Hepatocyte (in vitro differentiated cells): ENCODE data around the gene SLC35E2B. TPM values are rescaled to one million over a fixed set of nuclear protein-coding genes. Genes with fewer than 3 reads are reported as not detected.
A peak's percentile ranks its signal among the peaks of the same experiment; 100 is the strongest.

Experiments
- DNase-seq: peaks from one replicate; pipeline ENCODE4 v3.0.0-alpha.2; 2016; ENCODE audit warnings: low spot score
- H2AFZ ChIP-seq: fragments of 200-600 bp; sonication (generic); 2 replicates; pipeline ENCODE4 v1.6.0; 2016; ENCODE audit warnings: antibody characterized with exemption, mild to moderate bottlenecking
- H3K27ac ChIP-seq: fragments of 200-600 bp; sonication (generic); 2 replicates; pipeline ENCODE4 v1.5.1; 2016; ENCODE audit warnings: mild to moderate bottlenecking
- H3K27me3 ChIP-seq: fragments of 200-600 bp; sonication (generic); 2 replicates; pipeline ENCODE4 v1.6.1; 2016
- H3K36me3 ChIP-seq: fragments of 200-600 bp; sonication (generic); replicated peaks from 2 replicates; pipeline ENCODE4 v1.5.1; 2016; ENCODE audit warnings: low read depth; ENCODE audit not compliant: insufficient read depth
- H3K4me1 ChIP-seq: fragments of 200-600 bp; sonication (generic); 2 replicates; pipeline ENCODE4 v1.5.1; 2016; ENCODE audit warnings: mild to moderate bottlenecking, moderate library complexity; ENCODE audit not compliant: insufficient read depth
- H3K4me2 ChIP-seq: fragments of 200-600 bp; sonication (generic); 2 replicates; pipeline ENCODE4 v1.6.0; 2016
- H3K4me3 ChIP-seq: fragments of 200-600 bp; sonication (generic); 2 replicates; pipeline ENCODE4 v1.5.1; 2016; ENCODE audit warnings: mild to moderate bottlenecking
- H3K79me2 ChIP-seq: fragments of 200-600 bp; sonication (generic); 2 replicates; pipeline ENCODE4 v1.6.0; 2017; ENCODE audit warnings: mild to moderate bottlenecking
- H3K9me2 ChIP-seq: fragments of 200-600 bp; sonication (generic); replicated peaks from 2 replicates; pipeline ENCODE4 v1.6.0; 2017; ENCODE audit warnings: mild to moderate bottlenecking; ENCODE audit not compliant: insufficient read depth
- H3K9me3 ChIP-seq: fragments of 200-600 bp; sonication (generic); 2 replicates; pipeline ENCODE4 v1.5.1; 2016; ENCODE audit warnings: low read depth, mild to moderate bottlenecking
- H4K20me1 ChIP-seq: fragments of 200-600 bp; sonication (generic); 2 replicates; pipeline ENCODE4 v1.6.0; 2016; ENCODE audit warnings: mild to moderate bottlenecking; ENCODE audit not compliant: insufficient read depth, poor library complexity, severe bottlenecking
- CTCF ChIP-seq: fragments of 200-600 bp; sonication (generic); IDR thresholded peaks from 2 replicates; pipeline ENCODE4 v1.5.1; 2016; ENCODE audit warnings: antibody characterized with exemption, mild to moderate bottlenecking; ENCODE audit not compliant: poor library complexity
- EZH2 ChIP-seq: fragments of 200-600 bp; sonication (generic); IDR thresholded peaks from 2 replicates; pipeline ENCODE4 v1.6.1; 2016; ENCODE audit warnings: antibody characterized with exemption, mild to moderate bottlenecking, borderline replicate concordance
- EZH2phosphoT487 ChIP-seq: fragments of 200-600 bp; sonication (generic); IDR thresholded peaks from one replicate; pipeline ENCODE4 v1.6.1; 2018; ENCODE audit warnings: antibody characterized with exemption, mild to moderate bottlenecking, low read depth, moderate library complexity; ENCODE audit not compliant: unreplicated experiment, severe bottlenecking
- WGBS: methylation state at CpG from one replicate; pipeline ENCODE4 v1.1.6; 2016; ENCODE audit warnings: low lambda C conversion rate; ENCODE audit errors: missing lambda C conversion rate; 5-methylcytosine and 5-hydroxymethylcytosine counted together
- polyA plus RNA-seq: library from polyadenylated mRNA; unstranded; fragments of >200 nt; fragmentation: Nextera tagmentation; extraction: Ambion mirVana; gene quantifications from 2 replicates; pipeline ENCODE4 v1.2.1, GENCODE V29; 2016
- total RNA-seq: library from RNA; depleted of rRNA; stranded (reverse); fragments of >200 nt; gene quantifications from 2 replicates; pipeline ENCODE4 v1.2.3, GENCODE V29; 2014

Gene SLC35E2B
- total and polyA plus RNA-seq, 2 experiments from 2014 or later, result 29.2 to 46.7 TPM

GRCh38 chr1:1615256-1616044, 77.1 kb downstream of the SLC35E2B start, which contains the start of gene MIB2:
MIB2 (plus strand) TSS chr1:1615500; CDS start chr1:1623453, 7,953 bp downstream.
- TF ChIP-seq CTCF (no peak), EZH2phosphoT487 (no peak), EZH2 (no peak)
- H3K4me2 ChIP-seq, result peak within 1 kb of the TSS; percentile 94
- under 1% methylated on average over 92 of the region's 107 CpGs for WGBS
- H3K27me3 ChIP-seq, result no peaks in the 10 kb centered on the region
- peaks cover 14% of the 10 kb centered on the region for H4K20me1 ChIP-seq
- no peaks in the 10 kb centered on the region for H3K9me2 ChIP-seq
- peak within 1 kb of the TSS; percentile 97 for H3K4me3 ChIP-seq
- peak within 1 kb of the TSS; percentile 88 for H2AFZ ChIP-seq
- H3K27ac ChIP-seq, result peak within 1 kb of the TSS; percentile 100
- DNase-seq, result peak; percentile 99
- no peaks in the 10 kb centered on the region for H3K36me3 ChIP-seq
- H3K79me2 ChIP-seq, result peaks cover 61% of the 10 kb centered on the region
- peaks cover 19% of the 10 kb centered on the region for H3K4me1 ChIP-seq
- H3K9me3 ChIP-seq, result no peaks in the 10 kb centered on the region

DNA sequence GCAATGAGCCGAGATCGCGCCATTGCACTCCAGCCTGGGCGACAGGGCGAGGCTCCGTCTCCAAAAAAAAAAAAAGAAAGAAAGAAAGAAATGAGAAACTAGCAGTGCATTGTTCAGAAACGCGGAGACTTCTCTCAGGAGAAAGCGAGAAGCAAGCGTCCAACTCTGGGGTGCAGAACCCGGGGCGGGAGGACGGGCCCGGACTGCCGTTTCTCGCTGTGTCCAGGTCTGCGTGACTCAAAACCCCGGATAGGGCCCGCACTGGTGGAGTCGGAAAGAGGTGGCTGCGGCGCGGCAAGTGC, 77.7 kb downstream of the SLC35E2B start:
- Histone ChIP-seq H4K20me1 (peaks cover 14% of the 10 kb centered on the region), H3K4me3 (peak overlapping the region; percentile 48), H3K27ac (peak overlapping the region; percentile 100), H2AFZ (no peak overlapping the region), H3K9me3 (no peaks in the 10 kb centered on the region), H3K79me2 (peaks cover 59% of the 10 kb centered on the region), H3K9me2 (no peaks in the 10 kb centered on the region), H3K4me1 (peaks cover 19% of the 10 kb centered on the region), H3K36me3 (no peaks in the 10 kb centered on the region), H3K27me3 (no peaks in the 10 kb centered on the region), H3K4me2 (peak overlapping the region; percentile 94)
- WGBS, result under 1% methylated on average over 21 of the region's 23 CpGs
- TF ChIP-seq EZH2phosphoT487, result no peak
- no peak for DNase-seq

DNA sequence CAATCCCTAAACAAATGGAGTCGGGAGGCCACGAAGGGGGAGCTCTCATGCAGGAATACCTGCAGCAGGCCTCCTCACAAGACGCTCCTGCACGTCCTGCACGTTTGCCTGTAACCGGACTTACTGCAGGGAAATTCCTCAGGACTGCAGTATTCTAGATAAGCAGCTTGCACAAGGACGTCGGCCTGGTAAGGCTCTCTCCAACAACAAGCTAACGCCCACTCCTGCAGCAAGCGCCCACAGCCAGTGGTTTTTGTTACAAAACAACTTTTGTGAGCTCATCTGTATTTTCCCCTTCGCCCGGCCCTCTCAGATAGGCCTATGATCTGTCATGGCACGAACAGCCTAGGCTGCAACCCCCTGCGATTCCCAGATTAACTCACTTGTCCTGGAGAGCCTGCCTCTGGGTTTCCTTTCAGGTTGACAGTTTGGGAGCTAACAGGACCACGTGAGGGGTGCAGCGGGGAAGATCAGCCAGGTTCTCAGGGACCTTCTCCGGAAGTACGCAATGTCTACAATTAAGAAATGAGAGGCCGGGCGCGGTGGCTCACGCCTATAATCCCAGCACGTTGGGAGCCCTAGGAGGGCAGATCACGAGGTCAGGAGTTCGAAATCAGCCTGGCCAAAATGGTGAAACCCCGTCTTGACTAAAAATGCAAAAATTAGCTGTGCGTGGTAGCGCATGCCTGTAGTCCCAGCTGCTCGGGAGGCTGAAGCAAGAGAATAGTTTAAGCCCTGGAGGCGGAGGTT, 78.2 kb downstream of the SLC35E2B start:
- Histone ChIP-seq H3K79me2 (peaks cover 55% of the 10 kb centered on the region), H2AFZ (no peak overlapping the region), H3K27me3 (no peaks in the 10 kb centered on the region), H3K9me2 (no peaks in the 10 kb centered on the region), H3K4me2 (peak overlapping the region; percentile 94), H3K27ac (peak overlapping the region; percentile 100), H3K36me3 (no peaks in the 10 kb centered on the region), H3K4me1 (peaks cover 19% of the 10 kb centered on the region), H3K9me3 (no peaks in the 10 kb centered on the region), H3K4me3 (peak overlapping the region; percentile 48), H4K20me1 (peaks cover 14% of the 10 kb centered on the region)
- TF ChIP-seq EZH2phosphoT487 (no peak), EZH2 (no peak), CTCF (no peak)
- peak; percentile 88 for DNase-seq
- WGBS, result 26% methylated on average over 30 of the region's 30 CpGs

DNA sequence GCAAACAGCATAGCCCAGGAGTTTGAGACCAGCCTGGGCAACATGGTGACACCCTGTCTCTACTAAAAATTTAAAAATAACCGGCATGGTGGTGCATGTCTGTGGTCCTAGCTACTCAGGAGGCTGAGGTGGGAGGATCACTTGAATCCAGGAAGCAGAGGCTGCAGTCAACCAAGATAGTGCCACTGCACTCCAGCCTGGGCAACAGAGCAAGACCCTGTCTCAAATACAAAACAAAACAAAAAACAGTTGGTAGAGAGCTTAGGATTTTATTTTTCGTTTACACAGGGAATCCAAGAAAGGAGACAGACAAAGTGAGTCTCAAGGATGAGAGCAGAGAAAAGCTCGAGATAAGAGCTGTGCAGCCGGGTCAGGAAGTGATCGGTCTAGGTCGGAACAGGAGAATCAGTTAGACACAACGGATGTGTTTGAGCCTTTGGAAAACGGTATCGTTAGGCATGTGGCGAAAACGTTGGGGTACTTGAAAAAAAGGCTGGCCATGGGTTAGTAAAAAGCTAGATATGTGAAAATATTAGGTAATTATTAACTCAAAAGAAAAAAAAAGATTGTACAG, 79.0 kb downstream of the SLC35E2B start:
- H3K9me2 ChIP-seq, result no peaks in the 10 kb centered on the region
- peaks cover 19% of the 10 kb centered on the region for H3K4me1 ChIP-seq
- peak overlapping the region; percentile 69 for H3K27ac ChIP-seq
- H3K79me2 ChIP-seq, result peaks cover 49% of the 10 kb centered on the region
- H3K27me3 ChIP-seq, result no peaks in the 10 kb centered on the region
- H4K20me1 ChIP-seq, result peaks cover 14% of the 10 kb centered on the region
- H3K4me2 ChIP-seq, result peak overlapping the region; percentile 94
- no peak for DNase-seq
- H3K36me3 ChIP-seq, result no peaks in the 10 kb centered on the region
- TF ChIP-seq CTCF (no peak), EZH2phosphoT487 (no peak), EZH2 (no peak)
- 81% methylated on average over 11 of the region's 11 CpGs for WGBS
- no peak overlapping the region for H2AFZ ChIP-seq
- no peaks in the 10 kb centered on the region for H3K9me3 ChIP-seq
- H3K4me3 ChIP-seq, result no peak overlapping the region
